Dermis microvascular lymphatic vessel endothelial cell (primary cell): Measurements from ENCODE around the gene CTAGE15. TPM values are rescaled to one million over a fixed set of nuclear protein-coding genes. Genes with fewer than 3 reads are reported as not detected.

Experiments used
- total RNA-seq: library from RNA; depleted of rRNA; stranded (reverse); fragments of >200 nt; gene quantifications from 2 replicates; pipeline ENCODE4 v1.2.1, GENCODE V29; 2014

Gene CTAGE15
- total RNA-seq, 1 donor from 2014 or later: 0.13 TPM

Other genes starting within 250 kb of the CTAGE15 start
- gene FAM131B, start 209.1 kb upstream of the CTAGE15 start, total RNA-seq: 0.13 TPM in 2 replicates
- gene ZYX, start 190.5 kb upstream of the CTAGE15 start, total RNA-seq: 11.8 and 33.3 TPM in 2 replicates
- under 0.01 TPM in 1 of 2 replicates, not detected in the other for gene EPHA1, start 162.9 kb upstream of the CTAGE15 start, total RNA-seq
- gene TAS2R60, start 128.3 kb upstream of the CTAGE15 start, total RNA-seq: not detected in 2 replicates
- not detected in 2 replicates for gene TAS2R41, start 93.9 kb upstream of the CTAGE15 start, total RNA-seq
- gene TCAF2, start 49.2 kb downstream of the CTAGE15 start, total RNA-seq: 3.9 and 7.3 TPM in 2 replicates
- under 0.01 TPM in 2 replicates for gene CTAGE6, start 185.9 kb downstream of the CTAGE15 start, total RNA-seq